HG03066 (cell line): Measurements from ENCODE around the gene ABL2.
"Not testable (repeated sequence)": the region's sequence is repeated elsewhere in the genome, so short reads cannot be mapped to it uniquely, and the experiment has no call there.

ENCODE experiments used
- ATAC-seq: cut with Tn5 transposase; IDR thresholded peaks from one replicate; pipeline ENCODE4 v1.9.1; 2021; ENCODE audit warnings: low read depth; ENCODE audit not compliant: unreplicated experiment

Gene ABL2

GRCh38 chr1:179229214-179230140 lies at the start of gene ABL2:
Gene ABL2, minus strand, starts transcription at chr1:179229677. Its CDS starts 280 bp downstream, at chr1:179229397.
- ATAC-seq, result peak; percentile 59

- ATAC-seq, result no peak
These were observed 49.4 kb upstream of the ABL2 start for GRCh38 chr1:179278920-179279319.

- ATAC-seq, result not testable (repeated sequence)
These were observed 44.9 kb upstream of the ABL2 start for GRCh38 chr1:179274424-179274823.

- ATAC-seq, result no peak
These were observed 39.6 kb upstream of the ABL2 start for GRCh38 chr1:179269071-179269470.

GRCh38 chr1:179264507-179264906 lies 35.0 kb upstream of the ABL2 start:
- ATAC-seq, result no peak

- ATAC-seq, result no peak
These were observed 33.6 kb upstream of the ABL2 start for GRCh38 chr1:179263121-179263520.

GRCh38 chr1:179262183-179262582 lies 32.7 kb upstream of the ABL2 start:
- ATAC-seq, result no peak

GRCh38 chr1:179253286-179253972 lies 24.0 kb upstream of the ABL2 start:
- no peak for ATAC-seq

- ATAC-seq, result no peak
These were observed 23.1 kb upstream of the ABL2 start for GRCh38 chr1:179252606-179253005.

- no peak for ATAC-seq
These were observed 22.2 kb upstream of the ABL2 start for GRCh38 chr1:179251675-179252074.

GRCh38 chr1:179247923-179248322 lies 18.4 kb upstream of the ABL2 start:
- ATAC-seq, result no peak

- not testable (repeated sequence) for ATAC-seq
These were observed 15.9 kb upstream of the ABL2 start for GRCh38 chr1:179245426-179245825.

GRCh38 chr1:179241530-179242097 lies 12.1 kb upstream of the ABL2 start:
- ATAC-seq, result no peak

GRCh38 chr1:179237222-179237621 lies 7.7 kb upstream of the ABL2 start:
- ATAC-seq, result no peak

GRCh38 chr1:179234863-179235262 lies 5.4 kb upstream of the ABL2 start:
- ATAC-seq, result no peak

GRCh38 chr1:179231923-179232322 lies 2.4 kb upstream of the ABL2 start:
- ATAC-seq, result no peak

GRCh38 chr1:179230721-179231120 lies 1.2 kb upstream of the ABL2 start:
- no peak for ATAC-seq

- ATAC-seq, result no peak
These were observed 774 bp upstream of the ABL2 start for GRCh38 chr1:179230251-179230650.

GRCh38 chr1:179228783-179229213 lies 679 bp downstream of the ABL2 start:
- peak; percentile 37 for ATAC-seq

GRCh38 chr1:179226738-179227137 lies 2.7 kb downstream of the ABL2 start:
- no peak for ATAC-seq

GRCh38 chr1:179224466-179224865 lies 5.0 kb downstream of the ABL2 start:
- not testable (repeated sequence) for ATAC-seq
